HG03135 (cell line): ENCODE measurements around the gene HIPK4.
A peak's percentile ranks its signal among the peaks of the same experiment; 100 is the strongest.
"Not testable (repeated sequence)": the region's sequence is repeated elsewhere in the genome, so short reads cannot be mapped to it uniquely, and the experiment has no call there.

Experiments
- ATAC-seq: cut with Tn5 transposase; IDR thresholded peaks from one replicate; pipeline ENCODE4 v1.9.1; 2021; ENCODE audit warnings: mild to moderate bottlenecking, moderate library complexity; ENCODE audit not compliant: unreplicated experiment

The HIPK4 gene

DNA sequence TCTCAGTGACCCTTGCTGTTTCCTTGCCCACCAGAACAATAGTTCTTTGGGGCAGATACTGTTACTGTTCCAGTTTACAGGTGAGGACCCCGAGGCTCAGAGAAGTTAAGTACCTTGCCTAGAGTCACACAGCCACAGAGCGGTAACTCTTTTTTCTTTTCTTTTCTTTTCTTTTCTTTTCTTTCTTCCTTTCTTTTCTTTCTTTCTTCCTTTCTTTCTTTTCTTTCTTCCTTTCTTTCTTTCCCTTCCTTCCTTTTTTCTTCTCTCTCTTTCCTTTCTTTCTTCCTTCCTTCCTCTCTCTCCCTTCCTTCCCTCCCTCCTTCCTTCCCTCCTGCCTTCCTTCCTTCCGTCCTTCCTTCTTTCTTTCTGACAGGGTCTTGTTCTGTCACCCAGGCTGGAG, 28.1 kb upstream of the HIPK4 start:
- ATAC-seq, result no peak

DNA sequence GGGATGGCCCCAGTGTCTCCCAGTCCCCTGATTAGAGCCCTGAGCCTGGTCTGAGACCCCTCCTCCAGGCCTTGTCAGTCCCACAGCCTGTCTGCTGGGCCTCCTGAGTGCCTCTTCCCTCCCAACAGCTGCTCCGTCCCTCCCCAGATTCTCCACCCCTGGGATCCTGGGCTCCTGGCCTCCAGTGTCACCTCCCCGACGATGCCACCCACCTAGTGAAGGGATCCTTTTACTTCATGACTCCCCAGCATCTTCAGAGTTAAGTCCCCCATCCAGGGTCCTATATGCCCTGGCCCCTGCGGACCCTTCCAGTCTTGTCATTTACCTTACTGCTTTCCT, 27.6 kb upstream of the HIPK4 start:
- no peak for ATAC-seq

DNA sequence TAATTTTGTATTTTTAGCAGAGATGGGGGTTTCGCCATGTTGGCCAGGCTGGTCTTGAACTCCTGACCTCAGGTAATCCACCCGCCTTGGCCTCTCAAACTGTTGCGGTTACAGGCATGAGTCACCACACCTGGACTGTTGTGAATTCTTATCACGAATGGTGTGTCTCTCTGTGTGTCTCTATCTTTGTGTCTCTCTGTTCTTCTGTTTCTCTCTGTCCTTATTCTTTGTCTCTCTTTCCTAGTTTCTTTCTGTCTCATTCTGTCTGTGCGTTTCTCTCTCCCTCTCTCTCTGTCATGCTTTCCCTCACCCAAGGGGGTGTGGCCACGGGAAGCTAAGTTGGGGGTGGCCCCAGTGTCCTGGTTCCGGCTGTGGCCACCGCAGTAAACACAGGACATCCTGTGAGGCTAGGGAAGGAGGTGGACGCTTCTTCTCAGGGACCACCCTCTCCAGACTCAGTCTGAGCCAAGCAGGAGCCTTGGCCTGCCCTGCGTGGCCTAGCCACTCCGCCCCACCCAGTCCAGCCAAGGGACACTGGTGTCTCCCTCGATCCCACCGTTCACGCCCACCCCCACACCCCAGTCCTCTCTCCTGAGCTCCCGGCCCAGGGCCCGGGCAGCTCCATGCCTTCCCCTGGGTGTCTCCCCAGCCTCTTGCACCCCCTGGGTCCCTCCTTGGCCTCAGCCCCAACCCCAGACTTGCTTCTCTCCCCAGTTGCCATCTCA, 27.1 kb upstream of the HIPK4 start:
- ATAC-seq, result no peak

DNA sequence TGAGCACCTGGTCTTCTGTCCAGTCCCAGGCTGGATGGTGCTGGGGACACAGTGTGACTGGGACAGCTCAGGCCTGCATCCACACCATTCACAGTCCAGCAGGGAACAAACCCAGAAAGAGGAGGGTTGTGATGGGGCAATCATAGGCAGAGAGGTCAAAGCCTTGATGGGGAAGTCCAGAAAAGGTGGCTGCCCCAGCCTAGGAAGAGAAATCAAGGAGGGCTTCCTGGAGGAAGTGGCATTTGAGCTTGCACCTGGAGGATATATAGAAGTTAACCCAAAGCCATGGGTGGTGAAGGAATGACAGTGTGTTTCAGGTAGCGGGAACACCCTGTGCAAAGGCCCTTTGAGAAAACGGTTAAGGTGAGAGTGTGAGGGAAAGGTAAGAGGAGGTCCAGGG, 25.8 kb upstream of the HIPK4 start:
- ATAC-seq, result no peak

DNA sequence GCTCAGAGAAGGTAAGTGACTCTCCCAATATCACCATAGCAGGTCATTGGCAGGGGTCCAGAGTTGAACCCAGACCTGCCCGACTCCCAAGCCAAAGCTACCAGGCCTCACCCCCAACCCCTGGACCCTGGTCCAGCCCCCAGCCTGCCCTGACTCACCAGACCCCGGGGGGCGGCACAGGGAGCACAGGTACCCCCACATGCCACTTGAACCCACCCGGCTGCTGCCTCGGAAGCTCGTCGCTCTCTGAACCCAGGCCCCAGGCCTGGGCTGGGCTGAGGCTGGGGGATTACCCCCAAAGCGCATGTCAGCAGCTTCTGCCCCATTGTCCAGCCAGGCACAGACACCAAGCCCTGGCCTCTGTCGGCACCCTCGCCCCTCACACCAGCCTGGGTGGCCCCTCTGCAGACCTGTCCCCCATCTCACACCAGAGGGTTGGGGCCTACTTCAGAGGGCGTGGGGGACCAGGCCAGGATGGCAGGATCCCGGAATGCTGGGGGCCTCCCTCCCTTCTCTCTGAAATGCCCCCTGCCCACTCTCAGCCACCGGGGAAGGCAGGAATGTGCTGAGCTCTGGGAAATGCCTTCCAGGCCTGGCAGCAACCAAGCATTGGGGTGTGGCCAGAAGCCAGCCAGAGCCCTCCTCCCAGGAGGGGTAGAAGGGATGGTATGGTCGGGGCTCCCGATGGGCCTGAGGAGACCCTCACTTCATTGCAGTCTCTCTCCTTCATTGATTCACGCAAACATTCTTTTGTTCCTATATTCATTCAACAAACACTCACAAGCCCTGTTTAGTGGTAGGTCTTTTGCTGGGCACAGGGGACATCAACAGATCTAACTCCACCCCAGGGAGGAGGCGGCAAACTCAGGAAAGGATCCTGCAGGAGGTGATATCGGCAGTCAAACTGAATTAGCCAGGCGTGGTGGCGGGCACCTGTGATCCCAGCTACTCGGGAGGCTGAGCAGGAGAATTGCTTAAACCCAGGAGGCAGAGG, 24.9 kb upstream of the HIPK4 start:
- no peak for ATAC-seq

DNA sequence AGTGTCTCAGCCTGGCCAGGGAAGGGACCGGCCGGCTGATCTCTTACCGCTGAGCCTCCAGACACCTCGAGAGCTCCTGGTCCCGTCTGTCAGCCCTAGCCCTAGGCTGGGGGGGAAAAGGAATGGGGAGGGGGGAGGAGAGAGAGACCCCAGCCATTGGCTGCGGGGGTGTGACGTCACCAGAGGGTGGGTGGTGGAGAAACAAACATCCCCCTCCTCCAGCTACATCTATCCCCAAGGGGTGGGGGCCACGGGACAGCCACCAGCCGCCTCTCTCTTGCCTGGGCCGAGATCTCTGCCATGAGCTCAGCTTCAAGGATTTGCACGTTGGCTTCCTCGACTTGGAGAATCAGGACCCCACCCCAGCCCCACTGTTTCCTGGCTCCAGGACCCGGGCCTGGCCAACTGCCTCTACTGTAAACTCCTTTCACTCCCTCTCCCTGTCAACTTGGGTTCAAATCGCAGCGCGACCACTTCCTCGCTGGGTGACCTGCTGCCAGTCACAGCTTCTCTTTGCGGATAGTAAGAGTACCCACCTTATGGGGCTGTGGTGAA, 23.4 kb upstream of the HIPK4 start, which contains the start of gene PRX:
Gene PRX, minus strand, starts transcription at position 88 of the 555 bp plus-strand sequence. CDS start 5,446 bp downstream, outside the sequence.
- ATAC-seq, result no peak

DNA sequence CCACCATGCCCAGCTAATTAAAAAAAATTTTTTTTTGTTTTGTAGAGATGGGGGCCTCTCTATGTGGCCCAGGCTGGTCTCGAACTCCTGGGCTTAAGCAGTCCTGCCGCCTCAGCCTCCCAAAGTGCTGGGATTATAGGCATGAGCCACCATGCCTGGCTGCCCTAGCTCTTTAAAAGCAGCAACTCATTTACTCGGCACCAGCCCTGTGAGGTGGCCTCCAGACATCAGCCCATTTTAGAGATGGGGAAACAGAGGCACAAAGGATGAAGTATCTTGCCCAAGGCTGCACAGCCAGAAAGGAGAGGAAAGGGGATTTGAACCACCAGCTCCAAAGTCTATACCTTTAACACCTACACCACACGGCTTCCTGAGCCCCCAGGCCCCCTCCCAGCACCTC, 22.9 kb upstream of the HIPK4 start:
- ATAC-seq, result no peak

DNA sequence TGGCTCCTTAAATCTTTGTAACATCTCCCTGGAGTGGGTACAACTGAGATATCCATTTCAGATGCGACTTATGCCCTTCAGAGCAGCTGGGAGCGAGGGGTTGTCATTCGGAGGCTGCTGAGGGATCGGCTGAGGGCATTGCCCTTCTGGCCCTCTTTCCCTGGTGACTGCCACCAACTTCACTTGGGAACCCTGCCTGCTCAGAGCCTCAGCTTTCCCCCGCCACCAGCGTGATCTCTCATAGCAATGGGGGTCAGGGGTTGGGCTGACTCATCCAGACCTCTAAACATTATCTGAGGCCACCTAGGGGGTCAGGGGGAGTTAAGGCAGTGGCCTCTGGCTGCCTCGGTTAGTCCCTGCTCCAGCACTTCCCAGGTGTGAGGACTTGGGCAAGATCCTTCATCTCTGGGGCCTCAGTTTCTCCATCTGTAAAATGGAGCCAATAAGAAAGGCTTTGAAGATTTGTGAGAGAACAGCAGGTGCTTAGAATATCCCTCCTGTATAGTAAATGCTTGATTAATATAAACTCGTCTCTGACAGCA, 22.0 kb upstream of the HIPK4 start:
- ATAC-seq, result no peak

DNA sequence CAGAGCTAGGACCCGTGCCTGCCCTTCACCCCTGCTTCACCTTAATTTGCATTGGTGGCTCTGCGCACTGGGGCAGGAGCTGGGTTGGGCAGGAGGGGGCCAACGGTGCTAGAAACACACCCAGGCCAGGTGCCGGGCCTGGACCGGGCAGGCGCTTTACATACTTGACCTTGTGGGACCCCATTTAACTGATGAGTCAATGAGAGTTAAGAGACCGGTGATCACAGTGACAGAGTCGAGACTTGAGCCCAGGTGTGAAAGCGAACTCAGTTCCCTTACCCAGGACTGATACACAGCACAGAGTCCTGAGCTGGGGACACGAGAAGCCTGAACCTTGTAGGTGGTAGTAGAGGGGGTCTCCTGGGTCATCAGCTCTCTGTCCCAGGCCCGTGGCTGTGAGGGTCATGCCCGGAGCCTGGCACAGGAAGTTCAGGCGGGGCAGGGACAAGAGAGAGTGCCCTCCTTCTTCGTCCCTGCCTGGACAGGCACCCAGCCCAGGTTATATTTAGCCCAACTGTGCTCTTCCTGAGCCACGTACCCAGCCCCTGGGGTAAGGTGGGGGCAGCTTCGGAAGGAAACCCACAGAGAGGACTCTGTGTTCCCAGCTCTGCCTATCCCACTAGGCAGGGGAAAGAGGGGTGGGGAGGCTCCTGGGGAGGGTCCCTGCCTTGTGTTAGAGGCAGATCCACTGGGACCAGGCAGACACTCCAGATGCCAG, 21.3 kb upstream of the HIPK4 start:
- ATAC-seq, result no peak

DNA sequence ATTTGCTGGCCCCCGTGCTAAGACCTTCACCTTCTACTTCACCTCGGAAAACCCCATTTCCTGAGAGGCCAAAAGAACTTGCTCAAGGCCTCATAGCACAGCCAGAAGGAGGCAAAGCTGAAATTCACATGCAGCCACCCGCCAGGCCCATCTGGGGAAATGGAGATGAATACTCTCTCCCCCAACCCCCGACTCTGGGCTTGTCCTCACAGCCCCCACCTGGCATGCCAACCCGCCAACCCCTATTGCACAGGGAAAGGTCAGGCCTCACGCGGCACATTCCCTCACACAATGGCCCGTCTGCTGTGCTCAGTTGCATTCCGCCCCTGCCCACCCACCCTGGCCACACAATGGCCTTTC, 20.0 kb upstream of the HIPK4 start:
- no peak for ATAC-seq

DNA sequence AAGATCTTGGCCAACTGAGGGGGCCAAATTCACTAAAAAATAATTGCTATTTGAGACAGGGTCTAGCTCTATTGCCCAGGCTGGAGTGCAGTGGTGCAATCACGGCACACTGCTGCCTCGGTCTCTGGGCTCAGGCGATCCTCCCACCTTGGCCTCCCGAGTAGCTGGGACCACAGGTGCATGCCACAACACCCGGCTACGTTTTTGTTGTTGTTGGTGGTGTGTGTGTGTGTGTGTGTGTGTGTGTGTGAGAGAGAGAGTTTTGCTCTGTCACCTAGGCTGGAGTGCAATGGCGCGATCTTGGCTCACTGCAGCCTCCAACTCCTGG, 18.6 kb upstream of the HIPK4 start:
- ATAC-seq, result not testable (repeated sequence)

DNA sequence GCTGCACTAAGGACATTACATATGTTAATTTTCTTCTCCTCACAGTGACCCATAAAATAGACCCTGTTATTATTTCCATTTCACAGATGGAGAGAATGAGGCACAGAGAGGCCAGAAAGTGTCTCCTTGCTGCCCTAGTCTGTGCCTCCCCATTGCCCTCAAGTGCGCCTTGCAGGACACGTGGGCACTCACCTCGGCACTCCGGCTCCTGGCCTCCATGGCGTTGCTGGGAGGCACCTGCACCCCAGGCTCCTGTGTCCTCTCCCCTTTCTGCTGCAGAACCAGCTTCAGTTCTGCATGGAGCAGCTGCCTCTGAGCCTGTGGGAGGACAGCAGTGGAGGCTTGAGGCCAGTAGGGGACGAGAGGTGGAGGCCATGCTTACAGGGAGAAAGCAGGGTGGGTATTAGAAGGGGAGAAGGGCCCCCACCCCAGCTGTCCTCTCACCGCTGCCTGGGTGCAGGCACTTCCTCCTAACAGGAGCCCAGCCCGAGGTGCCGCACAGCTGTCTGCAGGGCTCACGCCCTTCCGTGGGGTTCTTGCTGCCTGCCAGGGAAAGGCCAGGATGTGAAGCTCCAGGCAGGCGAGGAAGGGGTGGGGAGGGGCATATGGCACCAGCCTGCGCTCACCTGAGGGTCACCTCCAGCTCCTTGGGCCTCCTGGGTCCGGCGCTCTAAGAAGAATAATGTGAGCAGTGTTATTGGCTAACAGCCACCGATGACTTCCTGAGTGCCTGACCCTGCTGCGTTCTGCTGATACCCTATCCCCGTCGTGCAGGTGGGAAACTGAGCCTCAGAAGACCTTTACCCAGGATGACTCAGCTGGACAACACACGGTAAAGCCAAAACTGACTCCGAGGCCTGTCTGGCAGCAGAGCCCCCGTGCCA, 18.0 kb upstream of the HIPK4 start:
- ATAC-seq, result no peak

DNA sequence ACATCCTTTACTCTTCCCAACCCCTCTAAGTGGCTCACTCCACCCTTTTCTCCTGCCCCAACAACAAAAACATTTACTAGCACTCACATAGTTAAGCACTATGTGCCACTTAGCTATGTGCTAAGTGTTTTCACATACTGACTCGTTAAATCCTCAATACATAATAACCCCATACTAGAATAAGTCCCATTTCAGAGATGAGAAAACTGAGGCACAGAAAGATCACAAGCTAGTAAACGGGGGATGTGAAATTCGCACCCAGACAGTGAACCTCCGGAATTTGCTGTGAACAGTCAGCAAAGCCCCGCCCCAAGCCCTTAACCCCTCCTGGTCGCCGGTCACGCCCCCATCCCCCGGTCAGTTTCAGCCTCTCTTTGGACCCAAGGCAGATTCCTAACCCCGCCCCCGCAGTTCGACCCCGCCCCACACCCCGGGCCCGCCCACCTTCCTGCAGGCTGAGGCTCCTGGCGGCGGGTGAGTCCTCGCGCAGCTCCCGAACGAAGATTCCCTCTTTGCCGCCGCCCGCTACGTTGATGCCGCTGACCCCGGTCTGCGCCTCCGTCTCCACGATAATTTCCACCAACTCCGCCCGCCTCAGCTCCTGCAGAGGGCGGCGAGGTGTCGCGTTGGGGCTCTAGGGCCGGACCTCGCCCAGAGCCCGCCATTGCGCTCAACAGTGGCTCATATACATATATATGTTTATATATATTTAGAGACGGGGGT, 13.4 kb upstream of the HIPK4 start:
- peak; percentile 63 for ATAC-seq

DNA sequence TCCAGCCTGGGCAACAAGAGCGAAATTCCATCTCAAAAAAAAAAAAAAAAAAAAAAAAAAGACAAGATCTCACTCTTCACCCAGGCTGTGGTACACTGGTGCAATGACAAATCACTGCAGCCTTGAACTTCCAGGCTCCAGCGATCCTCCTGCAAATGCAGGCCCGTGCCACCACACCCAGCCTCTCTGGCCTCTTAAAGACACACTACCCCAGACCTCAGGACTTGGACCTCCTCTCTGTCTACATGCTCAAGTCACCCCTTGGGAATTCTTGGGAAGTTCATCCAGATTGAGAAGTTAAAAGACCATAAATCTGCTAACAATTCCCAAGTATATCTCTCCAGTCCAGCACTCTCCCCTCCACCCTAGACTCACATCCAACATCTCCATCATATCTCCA, 10.6 kb upstream of the HIPK4 start:
- no peak for ATAC-seq

DNA sequence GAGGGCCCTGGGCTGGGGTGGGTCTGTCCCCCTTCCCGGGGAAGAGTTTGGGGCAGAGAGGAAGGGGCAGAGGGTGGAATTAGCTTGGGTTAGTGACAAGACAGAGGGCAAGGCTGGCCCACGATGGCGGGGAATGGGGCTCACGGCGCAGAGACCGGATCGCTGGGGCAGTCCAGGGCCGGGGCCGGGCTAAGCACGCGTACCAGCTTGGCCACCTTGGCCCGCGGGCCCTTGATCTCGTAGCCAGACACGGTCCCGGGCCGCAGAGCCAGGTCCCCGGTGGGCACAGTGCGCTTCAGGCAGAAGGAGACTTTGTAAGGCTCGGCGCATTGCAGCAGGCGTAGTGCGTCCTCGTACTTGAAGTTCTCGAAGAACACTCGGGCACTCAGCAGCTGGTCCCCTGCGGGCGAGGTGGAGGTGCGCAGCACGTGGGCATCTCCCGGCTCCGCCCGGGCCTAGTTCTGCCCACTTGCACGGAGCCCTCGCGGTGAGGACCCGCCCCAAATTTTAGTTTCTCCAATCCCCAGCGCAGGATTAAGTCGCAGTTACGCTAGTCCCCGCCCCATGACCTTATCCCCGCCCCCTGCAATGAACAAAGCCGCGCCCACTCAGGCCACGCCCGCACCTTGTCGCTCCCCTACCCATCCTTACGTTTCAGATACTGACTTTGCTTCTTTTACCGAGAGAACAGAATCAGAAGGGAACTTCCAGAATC, 8.6 kb upstream of the HIPK4 start:
- ATAC-seq, result no peak

DNA sequence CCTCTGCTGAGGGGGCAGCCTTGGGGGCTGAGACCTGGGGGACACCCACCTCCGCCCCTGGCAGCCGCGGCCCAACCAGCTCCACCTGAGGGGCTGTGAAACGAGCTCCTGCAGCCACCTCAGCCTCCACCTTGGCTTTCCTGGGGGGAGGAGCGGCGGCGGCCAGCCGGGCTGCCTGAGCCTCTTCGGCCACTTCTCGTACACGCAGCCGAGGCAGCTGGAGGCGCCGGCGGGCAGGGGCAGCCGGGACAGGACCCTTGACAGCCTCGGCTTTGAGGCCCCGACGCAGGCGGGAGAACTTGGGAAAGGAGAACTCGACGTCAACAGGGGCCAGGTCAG, 7.6 kb upstream of the HIPK4 start:
- no peak for ATAC-seq

DNA sequence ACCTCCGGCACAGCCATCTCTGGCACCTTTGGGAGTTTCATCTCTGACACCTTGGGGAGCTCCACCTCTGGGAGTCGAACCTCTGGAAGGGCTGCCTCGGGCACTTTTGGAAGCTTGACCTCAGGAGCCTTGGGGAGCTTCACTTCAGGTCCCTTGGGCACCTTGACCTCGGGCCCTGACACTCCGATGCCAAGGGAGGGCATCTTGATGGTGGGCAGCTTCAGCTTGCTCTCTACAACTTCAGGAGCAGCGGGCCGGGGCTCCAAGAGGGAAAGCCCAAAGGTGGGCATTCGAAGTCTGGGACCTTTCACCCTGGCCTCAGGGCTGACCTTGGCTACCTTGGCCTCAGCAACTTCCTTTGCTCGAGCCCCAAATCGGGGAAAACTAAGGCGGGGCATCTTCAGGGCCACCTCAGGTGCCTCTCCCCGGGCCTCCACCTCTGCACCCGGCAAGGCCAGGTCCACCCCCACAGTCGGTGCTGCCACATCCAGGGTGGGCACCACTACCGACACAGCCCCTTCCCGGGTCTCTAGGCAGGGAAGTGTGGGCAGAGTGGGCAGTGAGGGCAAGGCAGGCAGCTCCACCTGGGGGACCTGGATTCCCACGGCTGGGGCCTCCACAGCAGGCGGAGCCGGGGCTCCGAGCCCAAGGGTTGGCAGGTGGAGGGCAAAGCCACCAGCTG, 7.0 kb upstream of the HIPK4 start:
- ATAC-seq, result no peak

DNA sequence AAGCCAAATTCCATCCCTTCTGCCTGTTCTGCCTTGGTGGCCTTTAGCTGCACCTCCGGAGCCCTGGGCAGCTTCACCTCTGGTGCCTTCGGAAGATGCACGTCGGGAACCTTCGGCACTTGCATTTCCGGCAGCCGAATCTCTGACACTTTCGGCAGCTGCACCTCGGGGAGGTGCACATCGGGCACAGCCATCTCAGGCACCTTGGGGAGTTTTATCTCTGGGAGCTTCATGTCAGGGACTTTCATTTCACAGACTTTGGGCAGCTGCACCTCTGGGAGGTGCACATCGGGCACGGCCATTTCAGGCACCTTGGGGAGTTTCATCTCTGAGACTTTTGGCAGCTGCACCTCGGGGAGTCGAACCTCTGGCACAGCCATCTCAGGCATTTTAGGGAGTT, 6.0 kb upstream of the HIPK4 start:
- ATAC-seq, result no peak
